BLaER1 (cell line): ENCODE data around the gene MAPK10.

Source experiments
- H3K27ac ChIP-seq: shearing (Covaris generic); formaldehyde crosslinking; 2 replicates; pipeline ENCODE4 v1.8.1; 2022
- H3K27me3 ChIP-seq: shearing (Covaris generic); formaldehyde crosslinking; 2 replicates; pipeline ENCODE4 v1.8.1; 2022
- H3K36me3 ChIP-seq: shearing (Covaris generic); formaldehyde crosslinking; 2 replicates; pipeline ENCODE4 v1.8.1; 2022
- H3K4me1 ChIP-seq: shearing (Covaris generic); formaldehyde crosslinking; 2 replicates; pipeline ENCODE4 v1.8.1; 2022
- H3K4me2 ChIP-seq: shearing (Covaris generic); formaldehyde crosslinking; 2 replicates; pipeline ENCODE4 v1.8.1; 2022
- H3K4me3 ChIP-seq: shearing (Covaris generic); formaldehyde crosslinking; 2 replicates; pipeline ENCODE4 v1.8.1; 2022
- H3K9ac ChIP-seq: shearing (Covaris generic); formaldehyde crosslinking; 2 replicates; pipeline ENCODE4 v1.8.1; 2022
- H3K9me3 ChIP-seq: shearing (Covaris generic); formaldehyde crosslinking; 2 replicates; pipeline ENCODE4 v1.8.1; 2022
- H4K20me1 ChIP-seq: shearing (Covaris generic); formaldehyde crosslinking; 2 replicates; pipeline ENCODE4 v1.8.1; 2022
- Cebpa-rat ChIP-seq: shearing (Covaris generic); IDR thresholded peaks from 2 replicates; pipeline ENCODE4 v1.8.1; 2022

MAPK10 gene

GRCh38 chr4:86359944-86360478 lies at the start of gene MAPK10:
MAPK10 (minus strand) TSS chr4:86360053.
- Histone ChIP-seq H3K9ac (no peak within 1 kb of the TSS), H3K36me3 (no peaks in the 10 kb centered on the region), H3K27me3 (no peaks in the 10 kb centered on the region), H3K4me1 (peaks cover 15% of the 10 kb centered on the region), H3K27ac (peak within 1 kb of the TSS; percentile 59), H3K9me3 (no peaks in the 10 kb centered on the region), H3K4me2 (peak within 1 kb of the TSS; percentile 76), H4K20me1 (no peaks in the 10 kb centered on the region), H3K4me3 (peak within 1 kb of the TSS; percentile 56)
- TF ChIP-seq Cebpa-rat: no peak

GRCh38 chr4:86403575-86403974 lies 43.7 kb upstream of the MAPK10 start:
- no peaks in the 10 kb centered on the region for H3K4me1 ChIP-seq
- no peak overlapping the region for H3K4me2 ChIP-seq
- 0 out of 2 replicates have a peak, but pooled peaks cover 3% of the 10 kb centered on the region for H3K9me3 ChIP-seq
- no peak overlapping the region for H3K9ac ChIP-seq
- H3K36me3 ChIP-seq: no peaks in the 10 kb centered on the region
- no peak overlapping the region for H3K27ac ChIP-seq
- no peak for TF ChIP-seq Cebpa-rat
- H4K20me1 ChIP-seq: no peaks in the 10 kb centered on the region
- H3K4me3 ChIP-seq: no peak overlapping the region
- H3K27me3 ChIP-seq: no peaks in the 10 kb centered on the region

GRCh38 chr4:86401826-86402225 lies 42.0 kb upstream of the MAPK10 start:
- Histone ChIP-seq H3K27me3 (no peaks in the 10 kb centered on the region), H3K4me1 (peaks cover 7% of the 10 kb centered on the region), H3K9ac (no peak overlapping the region), H3K27ac (no peak overlapping the region), H3K9me3 (no peaks in the 10 kb centered on the region), H3K4me3 (no peak overlapping the region), H3K36me3 (no peaks in the 10 kb centered on the region), H3K4me2 (no peak overlapping the region), H4K20me1 (no peaks in the 10 kb centered on the region)
- no peak for TF ChIP-seq Cebpa-rat

- no peak overlapping the region for H3K4me2 ChIP-seq
- no peak overlapping the region for H3K9ac ChIP-seq
- H3K36me3 ChIP-seq: no peaks in the 10 kb centered on the region
- no peaks in the 10 kb centered on the region for H3K27me3 ChIP-seq
- peaks cover 7% of the 10 kb centered on the region for H3K4me1 ChIP-seq
- no peaks in the 10 kb centered on the region for H4K20me1 ChIP-seq
- H3K9me3 ChIP-seq: no peaks in the 10 kb centered on the region
- no peak overlapping the region for H3K4me3 ChIP-seq
- TF ChIP-seq Cebpa-rat: no peak
- no peak overlapping the region for H3K27ac ChIP-seq
These were observed 40.4 kb upstream of the MAPK10 start for GRCh38 chr4:86400216-86400615.

- Histone ChIP-seq H3K36me3 (no peaks in the 10 kb centered on the region), H3K4me3 (no peak overlapping the region), H3K4me1 (peaks cover 7% of the 10 kb centered on the region), H3K4me2 (no peak overlapping the region), H4K20me1 (no peaks in the 10 kb centered on the region), H3K9me3 (no peaks in the 10 kb centered on the region), H3K9ac (no peak overlapping the region), H3K27ac (no peak overlapping the region), H3K27me3 (no peaks in the 10 kb centered on the region)
- no peak for TF ChIP-seq Cebpa-rat
These were observed 38.3 kb upstream of the MAPK10 start for GRCh38 chr4:86398187-86398586.

GRCh38 chr4:86393749-86394148 lies 33.9 kb upstream of the MAPK10 start:
- no peak overlapping the region for H3K27ac ChIP-seq
- H3K4me3 ChIP-seq: no peak overlapping the region
- no peaks in the 10 kb centered on the region for H3K9me3 ChIP-seq
- H3K4me1 ChIP-seq: peaks cover 7% of the 10 kb centered on the region
- H3K4me2 ChIP-seq: no peak overlapping the region
- no peaks in the 10 kb centered on the region for H4K20me1 ChIP-seq
- H3K36me3 ChIP-seq: no peaks in the 10 kb centered on the region
- TF ChIP-seq Cebpa-rat: no peak
- no peak overlapping the region for H3K9ac ChIP-seq
- H3K27me3 ChIP-seq: no peaks in the 10 kb centered on the region

GRCh38 chr4:86389664-86390063 lies 29.8 kb upstream of the MAPK10 start:
- no peak overlapping the region for H3K27ac ChIP-seq
- H3K4me1 ChIP-seq: no peaks in the 10 kb centered on the region
- H3K4me2 ChIP-seq: no peak overlapping the region
- no peaks in the 10 kb centered on the region for H3K9me3 ChIP-seq
- no peaks in the 10 kb centered on the region for H4K20me1 ChIP-seq
- no peak overlapping the region for H3K9ac ChIP-seq
- no peaks in the 10 kb centered on the region for H3K36me3 ChIP-seq
- H3K4me3 ChIP-seq: no peak overlapping the region
- no peak for TF ChIP-seq Cebpa-rat
- no peaks in the 10 kb centered on the region for H3K27me3 ChIP-seq

- Histone ChIP-seq H3K36me3 (no peaks in the 10 kb centered on the region), H3K27me3 (no peaks in the 10 kb centered on the region), H3K9ac (no peak overlapping the region), H3K4me2 (no peak overlapping the region), H3K4me3 (no peak overlapping the region), H3K4me1 (no peaks in the 10 kb centered on the region), H3K9me3 (no peaks in the 10 kb centered on the region), H3K27ac (no peak overlapping the region), H4K20me1 (no peaks in the 10 kb centered on the region)
- no peak for TF ChIP-seq Cebpa-rat
These were observed 28.4 kb upstream of the MAPK10 start for GRCh38 chr4:86388252-86388651.

GRCh38 chr4:86386817-86387415 lies 27.1 kb upstream of the MAPK10 start:
- Histone ChIP-seq H3K36me3 (no peaks in the 10 kb centered on the region), H3K9ac (no peak overlapping the region), H3K27me3 (no peaks in the 10 kb centered on the region), H3K4me3 (no peak overlapping the region), H3K27ac (no peak overlapping the region), H3K4me1 (no peaks in the 10 kb centered on the region), H3K9me3 (no peaks in the 10 kb centered on the region), H4K20me1 (no peaks in the 10 kb centered on the region), H3K4me2 (no peak overlapping the region)
- TF ChIP-seq Cebpa-rat: no peak

- H3K9me3 ChIP-seq: no peaks in the 10 kb centered on the region
- H3K4me1 ChIP-seq: no peaks in the 10 kb centered on the region
- H3K27me3 ChIP-seq: no peaks in the 10 kb centered on the region
- TF ChIP-seq Cebpa-rat: no peak
- no peaks in the 10 kb centered on the region for H4K20me1 ChIP-seq
- no peak overlapping the region for H3K4me2 ChIP-seq
- no peak overlapping the region for H3K4me3 ChIP-seq
- H3K36me3 ChIP-seq: no peaks in the 10 kb centered on the region
- no peak overlapping the region for H3K9ac ChIP-seq
- no peak overlapping the region for H3K27ac ChIP-seq
These were observed 26.3 kb upstream of the MAPK10 start for GRCh38 chr4:86386201-86386600.

- H3K27me3 ChIP-seq: no peaks in the 10 kb centered on the region
- H3K36me3 ChIP-seq: no peaks in the 10 kb centered on the region
- H3K4me2 ChIP-seq: no peak overlapping the region
- no peak overlapping the region for H3K4me3 ChIP-seq
- H4K20me1 ChIP-seq: no peaks in the 10 kb centered on the region
- no peak overlapping the region for H3K27ac ChIP-seq
- no peak overlapping the region for H3K9ac ChIP-seq
- TF ChIP-seq Cebpa-rat: no peak
- H3K9me3 ChIP-seq: peaks cover 12% of the 10 kb centered on the region; the same call in 1 of the 2 replicates
- no peaks in the 10 kb centered on the region for H3K4me1 ChIP-seq
These were observed 21.6 kb upstream of the MAPK10 start for GRCh38 chr4:86381431-86381830.
